Subcutaneous abdominal adipose tissue (tissue), 5 donors: ENCODE data around the gene METTL15.
"Not testable (repeated sequence)": the region's sequence is repeated elsewhere in the genome, so short reads cannot be mapped to it uniquely, and the experiment has no call there.

ENCODE experiments used
- H3K27ac ChIP-seq: one replicate; pipeline ENCODE4 v1.7.0; 2013; ENCODE audit warnings: low read depth, mild to moderate bottlenecking, inconsistent platforms, low read length, moderate library complexity
- H3K27me3 ChIP-seq, 5 donors: one replicate each; pipeline ENCODE4 v1.7.0; 2013; ENCODE audit warnings: low read length in 5 of 5, inconsistent platforms in 1 of 5; ENCODE audit not compliant: control insufficient read depth in 5 of 5, insufficient read depth in 4 of 5
- H3K36me3 ChIP-seq, 5 donors: one replicate each; pipeline ENCODE4 v1.7.0; 2013; ENCODE audit warnings: low read length in 5 of 5; ENCODE audit not compliant: control insufficient read depth in 5 of 5, insufficient read depth in 5 of 5
- H3K4me1 ChIP-seq, 5 donors: one replicate each; pipeline ENCODE4 v1.7.0; 2013; ENCODE audit warnings: low read length in 5 of 5, mild to moderate bottlenecking in 3 of 5, moderate library complexity in 1 of 5; ENCODE audit not compliant: control insufficient read depth in 5 of 5, insufficient read depth in 5 of 5
- H3K4me3 ChIP-seq, 5 donors: one replicate each; pipeline ENCODE4 v1.7.0; 2013; ENCODE audit warnings: low read length in 5 of 5, low read depth in 1 of 5
- H3K9ac ChIP-seq, 5 donors: one replicate each; pipeline ENCODE4 v1.7.0; 2013; ENCODE audit warnings: low read length in 5 of 5, mild to moderate bottlenecking in 4 of 5, moderate library complexity in 3 of 5
- H3K9me3 ChIP-seq, 5 donors: one replicate each; pipeline ENCODE4 v1.7.0; 2013; ENCODE audit warnings: low read length in 5 of 5; ENCODE audit not compliant: control insufficient read depth in 5 of 5
- donor health status: healthy.
- donor health status: healthy.
- donor health status: healthy.
- donor health status: healthy.
- donor health status: healthy.

METTL15 gene

DNA sequence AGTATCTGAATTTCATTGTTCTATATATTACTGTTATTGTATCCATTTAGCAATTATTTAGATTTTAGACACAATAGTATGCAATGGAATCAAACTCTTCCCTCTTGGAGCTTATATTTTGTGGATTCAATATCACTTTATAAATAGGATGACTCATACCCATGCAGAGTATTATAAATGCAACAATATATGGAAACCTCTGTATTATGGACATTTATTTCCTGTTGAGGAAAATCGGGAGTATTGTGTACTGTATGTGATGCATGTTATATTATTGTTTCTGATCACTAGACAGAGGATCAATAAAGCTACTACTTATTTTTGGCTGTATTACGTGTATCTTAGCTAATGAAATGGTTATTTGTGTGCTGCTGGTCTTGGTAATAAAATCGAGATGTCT, 770 bp downstream of the METTL15 start:
- H3K4me1 ChIP-seq = peaks cover 0 to 34% (median 31%) of the 10 kb centered on the region in 5 donors
- H3K9ac ChIP-seq = peak overlapping the region in 3 of 5 donors; percentile 75 to 93 (median 91)
- peaks cover 0 to 4% (median 3%) of the 10 kb centered on the region in 5 donors for H3K36me3 ChIP-seq
- H3K4me3 ChIP-seq = peak overlapping the region in 3 of 5 donors; percentile 82
- peak overlapping the region; percentile 90 for H3K27ac ChIP-seq
- H3K27me3 ChIP-seq = no peaks in the 10 kb centered on the region
- H3K9me3 ChIP-seq = no peaks in the 10 kb centered on the region

GRCh38 chr11:28110108-28110820, 2.1 kb downstream of the METTL15 start:
- peak overlapping the region; percentile 78 to 98 (median 94) for H3K9ac ChIP-seq
- H3K36me3 ChIP-seq = peaks cover 0 to 9% (median 6%) of the 10 kb centered on the region in 5 donors
- peak overlapping the region; percentile 82 to 96 (median 85) for H3K4me3 ChIP-seq
- H3K4me1 ChIP-seq = peaks cover 0 to 34% (median 31%) of the 10 kb centered on the region in 5 donors
- H3K27me3 ChIP-seq = no peaks in the 10 kb centered on the region
- H3K9me3 ChIP-seq = no peaks in the 10 kb centered on the region
- peak overlapping the region; percentile 79 for H3K27ac ChIP-seq

DNA sequence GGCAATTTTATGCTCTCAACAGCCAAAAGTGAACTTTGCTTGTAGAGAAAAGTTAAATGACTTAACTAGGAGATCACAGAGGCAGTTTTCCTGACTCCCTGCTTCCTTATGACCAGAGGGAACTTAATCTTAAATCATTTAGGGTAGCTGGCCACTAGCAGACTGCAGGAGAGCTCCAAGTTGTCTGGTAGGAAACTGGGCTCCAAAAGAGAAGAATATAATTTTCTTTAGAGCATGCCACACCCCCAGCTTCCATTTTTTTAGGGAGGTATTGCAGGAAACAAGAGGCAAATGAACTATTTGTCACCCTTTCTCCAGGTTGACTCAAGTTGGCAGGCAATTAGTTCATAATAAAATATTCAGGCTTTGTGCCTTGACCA, 2.6 kb downstream of the METTL15 start:
- Histone ChIP-seq H3K4me3 (peak overlapping the region; percentile 82 to 96 (median 85)), H3K27ac (peak overlapping the region; percentile 79), H3K9ac (peak overlapping the region; percentile 78 to 98 (median 94)), H3K36me3 (peaks cover 3 to 12% (median 11%) of the 10 kb centered on the region in 5 donors), H3K4me1 (peaks cover 0 to 34% (median 31%) of the 10 kb centered on the region in 5 donors), H3K27me3 (no peaks in the 10 kb centered on the region), H3K9me3 (no peaks in the 10 kb centered on the region)

GRCh38 chr11:28114116-28114515, 5.9 kb downstream of the METTL15 start:
- H3K27me3 ChIP-seq = no peaks in the 10 kb centered on the region
- H3K9ac ChIP-seq = no peak overlapping the region
- peaks cover 0 to 17% (median 14%) of the 10 kb centered on the region in 5 donors for H3K4me1 ChIP-seq
- no peak overlapping the region for H3K4me3 ChIP-seq
- peaks cover 3 to 16% (median 11%) of the 10 kb centered on the region in 5 donors for H3K36me3 ChIP-seq
- no peaks in the 10 kb centered on the region for H3K9me3 ChIP-seq
- no peak overlapping the region for H3K27ac ChIP-seq

GRCh38 chr11:28114731-28115130, 6.5 kb downstream of the METTL15 start:
- H3K27me3 ChIP-seq = no peaks in the 10 kb centered on the region
- peaks cover 0 to 13% (median 11%) of the 10 kb centered on the region in 5 donors for H3K4me1 ChIP-seq
- peaks cover 3 to 16% (median 11%) of the 10 kb centered on the region in 5 donors for H3K36me3 ChIP-seq
- H3K27ac ChIP-seq = no peak overlapping the region
- no peak overlapping the region for H3K9ac ChIP-seq
- no peak overlapping the region for H3K4me3 ChIP-seq
- H3K9me3 ChIP-seq = no peaks in the 10 kb centered on the region

DNA sequence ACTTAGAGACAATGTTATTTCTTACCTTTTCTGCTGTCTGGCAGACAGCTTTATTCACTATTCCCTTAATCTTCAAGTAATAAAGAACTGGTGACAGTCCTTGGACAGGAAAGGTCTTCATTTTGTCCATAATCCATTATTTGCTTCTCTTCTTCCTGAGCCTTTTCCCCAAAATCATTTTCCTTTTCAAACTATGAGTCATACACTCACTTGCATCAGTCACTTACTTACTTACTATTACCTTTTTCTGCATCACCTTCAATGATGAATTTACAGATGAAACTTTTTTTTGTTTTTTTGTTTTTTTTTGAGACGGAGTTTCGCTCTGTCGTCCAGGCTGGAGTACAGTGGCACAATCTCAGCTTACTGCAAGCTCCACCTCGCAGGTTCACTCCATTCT, 9.5 kb downstream of the METTL15 start:
- no peaks in the 10 kb centered on the region for H3K4me1 ChIP-seq
- H3K9me3 ChIP-seq = no peaks in the 10 kb centered on the region
- H3K4me3 ChIP-seq = no peak overlapping the region
- H3K27me3 ChIP-seq = no peaks in the 10 kb centered on the region
- H3K27ac ChIP-seq = no peak overlapping the region
- peaks cover 3 to 16% (median 11%) of the 10 kb centered on the region in 5 donors for H3K36me3 ChIP-seq
- no peak overlapping the region for H3K9ac ChIP-seq

DNA sequence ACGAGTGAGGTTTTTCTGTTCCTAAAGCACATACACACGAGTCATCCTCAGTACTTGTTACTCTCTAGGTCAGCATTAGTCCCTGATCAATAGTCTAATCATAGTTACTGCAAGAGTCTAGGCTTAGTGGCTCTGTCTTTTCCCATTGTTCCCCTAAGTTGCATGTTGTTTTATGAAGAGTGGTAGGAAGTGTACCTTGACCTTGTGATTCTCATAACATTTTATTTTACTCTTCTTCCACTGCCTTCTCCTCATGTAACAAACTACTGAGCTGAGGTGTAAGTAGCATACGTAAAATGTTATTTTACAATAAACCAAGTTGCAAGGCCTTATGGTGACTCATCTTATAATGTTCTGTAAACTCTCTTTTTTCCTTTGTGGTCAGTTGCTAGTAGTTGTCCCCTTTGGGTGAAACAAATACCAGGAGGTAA, 15.0 kb downstream of the METTL15 start:
- Histone ChIP-seq H3K9ac (no peak overlapping the region), H3K27ac (no peak overlapping the region), H3K9me3 (no peaks in the 10 kb centered on the region), H3K27me3 (no peaks in the 10 kb centered on the region), H3K36me3 (peaks cover 0 to 30% (median 7%) of the 10 kb centered on the region in 5 donors), H3K4me3 (no peak overlapping the region), H3K4me1 (no peaks in the 10 kb centered on the region)

DNA sequence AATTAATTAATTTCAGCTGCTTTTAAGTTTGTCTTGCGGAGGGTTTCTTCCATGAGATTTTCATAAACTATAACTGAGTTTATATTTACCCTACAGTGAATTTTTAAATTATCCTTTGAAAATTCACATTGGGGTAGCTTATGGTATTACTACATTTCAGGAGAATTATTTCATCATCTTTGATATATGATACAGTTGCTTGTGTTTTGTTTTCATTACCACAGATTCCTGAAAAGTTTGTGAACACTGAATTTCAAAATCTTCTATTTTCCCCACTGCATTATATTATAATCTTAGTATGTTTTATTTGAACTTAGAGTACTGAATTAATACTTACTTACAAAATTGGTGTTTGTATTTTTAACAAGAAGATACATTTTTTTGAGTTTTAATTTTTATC, 24.4 kb downstream of the METTL15 start:
- Histone ChIP-seq H3K9me3 (no peaks in the 10 kb centered on the region), H3K9ac (no peak overlapping the region), H3K4me3 (no peak overlapping the region), H3K36me3 (peaks cover 4 to 19% (median 14%) of the 10 kb centered on the region in 5 donors), H3K4me1 (no peaks in the 10 kb centered on the region), H3K27ac (no peak overlapping the region), H3K27me3 (no peaks in the 10 kb centered on the region)

DNA sequence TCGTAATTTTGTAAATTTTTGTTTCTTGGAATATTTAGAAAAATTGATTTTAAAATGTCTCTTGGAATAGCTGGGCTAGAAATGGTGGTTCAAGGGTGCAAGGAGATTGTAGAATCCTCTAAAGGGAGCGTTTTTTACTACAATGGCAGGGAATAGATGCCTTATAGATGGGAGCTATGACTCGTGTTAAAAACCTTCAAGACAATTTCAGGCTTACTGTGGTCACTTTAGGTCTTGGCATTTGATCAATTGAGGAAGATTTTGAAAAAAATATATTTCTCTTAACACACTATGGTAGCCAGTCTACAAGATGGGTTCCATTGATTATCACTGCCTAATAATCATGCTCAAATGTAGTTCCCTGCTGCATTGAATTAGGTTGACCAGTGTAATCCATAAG, 25.0 kb downstream of the METTL15 start:
- Histone ChIP-seq H3K9ac (no peak overlapping the region), H3K27me3 (no peaks in the 10 kb centered on the region), H3K36me3 (peaks cover 4 to 17% (median 14%) of the 10 kb centered on the region in 5 donors), H3K9me3 (no peaks in the 10 kb centered on the region), H3K27ac (no peak overlapping the region), H3K4me3 (no peak overlapping the region), H3K4me1 (no peaks in the 10 kb centered on the region)

DNA sequence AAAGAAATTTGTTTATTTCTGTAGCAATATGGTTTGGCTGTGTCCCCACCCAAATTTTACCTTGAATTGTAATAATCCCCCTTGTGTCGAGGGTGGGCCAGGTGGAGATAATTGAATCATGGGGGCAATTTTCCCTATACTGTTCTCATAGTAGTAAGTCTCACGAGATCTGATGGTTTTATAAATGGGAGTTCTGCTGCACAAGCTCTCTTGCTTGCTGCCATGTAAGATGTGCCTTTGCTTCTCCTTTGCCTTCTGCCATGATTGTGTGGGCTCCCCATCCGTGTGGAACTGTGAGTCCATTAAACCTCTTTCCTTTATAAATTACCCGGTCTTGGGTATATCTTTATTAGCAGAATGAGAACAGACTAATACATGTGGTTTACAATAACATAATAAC, 28.0 kb downstream of the METTL15 start:
- H3K9ac ChIP-seq, H3K4me3 ChIP-seq, H3K27me3 ChIP-seq, H3K27ac ChIP-seq, H3K4me1 ChIP-seq: not testable (repeated sequence)
- H3K9me3 ChIP-seq = peaks cover 8 to 20% (median 19%) of the 10 kb centered on the region in 5 donors
- H3K36me3 ChIP-seq = peaks cover under 1 to 12% (median 11%) of the 10 kb centered on the region in 5 donors
